Activated T-cell treated with anti-CD3 and anti-CD28 coated beads, Interleukin-2, amount 50 U/mL, for 24 hours (primary cell): Measurements from ENCODE around the gene DSCAM.

Experiments used
- DNase-seq: peaks from one replicate; pipeline ENCODE4 v3.0.0-alpha.2; 2020
- H3K27ac Mint-ChIP-seq: 2 replicates; pipeline ENCODE4 v1.8.0; 2020; ENCODE audit warnings: mild to moderate bottlenecking, mixed read lengths
- H3K27me3 Mint-ChIP-seq: 2 replicates; pipeline ENCODE4 v1.8.0; 2020; ENCODE audit warnings: mixed read lengths
- H3K36me3 Mint-ChIP-seq: 2 replicates; pipeline ENCODE4 v1.8.0; 2020; ENCODE audit warnings: low read depth, mixed read lengths
- H3K4me1 Mint-ChIP-seq: 2 replicates; pipeline ENCODE4 v1.8.0; 2020; ENCODE audit warnings: low read depth, mixed read lengths
- H3K4me3 Mint-ChIP-seq: 2 replicates; pipeline ENCODE4 v1.8.0; 2020; ENCODE audit warnings: mild to moderate bottlenecking, moderate library complexity, mixed read lengths
- H3K9me3 Mint-ChIP-seq: 2 replicates; pipeline ENCODE4 v1.8.0; 2020; ENCODE audit warnings: mixed read lengths

DSCAM gene

DNA sequence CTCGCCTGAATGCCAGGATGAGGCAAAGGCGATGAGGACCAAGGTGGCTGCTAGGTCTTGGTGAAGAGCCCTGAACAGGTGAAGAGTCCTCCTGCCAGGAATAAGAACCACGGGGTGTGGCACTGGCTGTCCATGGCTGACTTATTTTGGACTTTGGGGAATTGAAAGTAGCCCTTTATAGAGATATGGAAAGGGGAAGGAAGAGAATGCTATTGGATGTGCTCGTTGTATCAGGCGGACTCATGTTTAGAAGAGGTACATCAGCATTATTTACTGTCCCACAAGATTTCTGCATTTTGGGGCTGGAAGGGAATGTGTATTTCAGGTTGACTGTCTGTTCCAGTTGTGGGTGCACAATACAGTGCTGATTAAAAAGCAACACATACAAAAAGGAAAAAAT is 465.8 kb downstream of the DSCAM start:
- no peaks in the 10 kb centered on the region for H3K4me1 Mint-ChIP-seq
- no peak for DNase-seq
- H3K27me3 Mint-ChIP-seq, result no peaks in the 10 kb centered on the region
- no peaks in the 10 kb centered on the region for H3K36me3 Mint-ChIP-seq
- H3K27ac Mint-ChIP-seq, result no peak overlapping the region
- no peak overlapping the region for H3K4me3 Mint-ChIP-seq
- H3K9me3 Mint-ChIP-seq, result peaks cover 3% of the 10 kb centered on the region

- Mint-ChIP-seq H3K27ac (no peak overlapping the region), H3K9me3 (peaks cover 3% of the 10 kb centered on the region), H3K4me3 (no peak overlapping the region), H3K27me3 (no peaks in the 10 kb centered on the region), H3K4me1 (no peaks in the 10 kb centered on the region), H3K36me3 (no peaks in the 10 kb centered on the region)
- DNase-seq, result no peak
Observed at GRCh38 chr21:40379881-40380810, 466.8 kb downstream of the DSCAM start.

- Mint-ChIP-seq H3K4me3 (no peak overlapping the region), H3K27ac (no peak overlapping the region), H3K4me1 (no peaks in the 10 kb centered on the region), H3K27me3 (no peaks in the 10 kb centered on the region), H3K9me3 (peaks cover 3% of the 10 kb centered on the region), H3K36me3 (no peaks in the 10 kb centered on the region)
- no peak for DNase-seq
Observed at GRCh38 chr21:40377135-40377534, 469.8 kb downstream of the DSCAM start.

- H3K36me3 Mint-ChIP-seq, result no peaks in the 10 kb centered on the region
- no peaks in the 10 kb centered on the region for H3K27me3 Mint-ChIP-seq
- no peak for DNase-seq
- no peaks in the 10 kb centered on the region for H3K9me3 Mint-ChIP-seq
- no peaks in the 10 kb centered on the region for H3K4me1 Mint-ChIP-seq
- no peak overlapping the region for H3K4me3 Mint-ChIP-seq
- H3K27ac Mint-ChIP-seq, result no peak overlapping the region
Observed at GRCh38 chr21:40373761-40374160, 473.2 kb downstream of the DSCAM start.

GRCh38 chr21:40372506-40372905 is 474.5 kb downstream of the DSCAM start:
- no peak overlapping the region for H3K4me3 Mint-ChIP-seq
- H3K27me3 Mint-ChIP-seq, result no peaks in the 10 kb centered on the region
- no peaks in the 10 kb centered on the region for H3K4me1 Mint-ChIP-seq

GRCh38 chr21:40371329-40371728 is 475.6 kb downstream of the DSCAM start:
- Mint-ChIP-seq H3K27me3 (no peaks in the 10 kb centered on the region), H3K4me1 (no peaks in the 10 kb centered on the region), H3K4me3 (no peak overlapping the region), H3K36me3 (no peaks in the 10 kb centered on the region), H3K27ac (no peak overlapping the region), H3K9me3 (no peaks in the 10 kb centered on the region)
- DNase-seq, result no peak

More at GRCh38 chr21:40372506-40372905, 474.5 kb downstream of the DSCAM start:
- no peak overlapping the region for H3K27ac Mint-ChIP-seq
- DNase-seq, result no peak
- no peaks in the 10 kb centered on the region for H3K36me3 Mint-ChIP-seq
- H3K9me3 Mint-ChIP-seq, result no peaks in the 10 kb centered on the region

DNA sequence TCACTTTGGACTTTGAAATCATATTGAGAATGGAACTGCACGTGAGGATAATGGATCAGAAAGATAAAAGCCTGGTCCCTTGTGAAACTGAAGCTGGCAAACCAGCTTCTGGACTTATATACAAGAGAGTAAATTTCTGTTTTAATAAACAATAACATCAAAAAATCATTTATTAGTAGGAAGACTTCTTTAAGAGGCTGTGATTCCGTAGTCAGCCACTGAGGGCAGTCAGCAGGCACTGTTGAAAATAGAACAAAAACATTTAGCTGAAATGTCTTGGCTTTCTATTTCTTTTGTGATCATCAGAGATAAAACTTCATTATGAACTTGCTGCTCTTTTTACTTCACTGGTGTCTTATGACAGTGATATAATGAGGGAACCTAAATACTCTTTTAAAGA is 490.3 kb downstream of the DSCAM start:
- Mint-ChIP-seq H3K9me3 (peaks cover 2% of the 10 kb centered on the region), H3K4me1 (no peaks in the 10 kb centered on the region), H3K4me3 (no peak overlapping the region), H3K27ac (no peak overlapping the region), H3K36me3 (no peaks in the 10 kb centered on the region), H3K27me3 (no peaks in the 10 kb centered on the region)
- no peak for DNase-seq

GRCh38 chr21:40355076-40355475 is 491.9 kb downstream of the DSCAM start:
- H3K36me3 Mint-ChIP-seq, result no peaks in the 10 kb centered on the region
- peaks cover 2% of the 10 kb centered on the region for H3K9me3 Mint-ChIP-seq
- no peak for DNase-seq
- H3K4me3 Mint-ChIP-seq, result no peak overlapping the region
- no peaks in the 10 kb centered on the region for H3K4me1 Mint-ChIP-seq
- H3K27me3 Mint-ChIP-seq, result no peaks in the 10 kb centered on the region
- no peak overlapping the region for H3K27ac Mint-ChIP-seq

DNA sequence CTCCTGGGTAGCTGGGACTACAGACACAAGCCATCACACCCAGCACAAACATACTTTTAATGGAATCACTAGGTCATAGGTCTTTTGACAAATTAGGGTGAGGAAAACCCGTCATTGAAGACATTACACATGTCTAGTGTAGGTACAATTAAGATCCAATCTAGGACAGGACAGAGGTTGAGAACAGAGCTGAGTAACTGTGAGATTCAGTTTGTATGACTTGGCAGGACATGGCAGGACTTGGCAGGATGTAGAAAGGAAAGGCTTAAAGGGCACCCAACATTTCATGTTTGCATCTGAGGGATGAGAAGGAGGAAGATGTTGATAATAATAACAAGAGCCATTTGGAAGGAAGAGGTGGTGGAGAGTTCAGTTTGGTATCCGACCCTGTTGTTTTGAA is 496.0 kb downstream of the DSCAM start:
- H3K9me3 Mint-ChIP-seq, result peaks cover 2% of the 10 kb centered on the region
- no peaks in the 10 kb centered on the region for H3K36me3 Mint-ChIP-seq
- no peak for DNase-seq
- no peak overlapping the region for H3K4me3 Mint-ChIP-seq
- H3K27ac Mint-ChIP-seq, result no peak overlapping the region
- H3K27me3 Mint-ChIP-seq, result no peaks in the 10 kb centered on the region
- no peaks in the 10 kb centered on the region for H3K4me1 Mint-ChIP-seq

- Mint-ChIP-seq H3K4me1 (no peaks in the 10 kb centered on the region), H3K27me3 (no peaks in the 10 kb centered on the region), H3K4me3 (no peak overlapping the region), H3K27ac (no peak overlapping the region), H3K9me3 (peaks cover 2% of the 10 kb centered on the region), H3K36me3 (no peaks in the 10 kb centered on the region)
- DNase-seq, result no peak
Observed at GRCh38 chr21:40349591-40349990, 497.4 kb downstream of the DSCAM start.

DNA sequence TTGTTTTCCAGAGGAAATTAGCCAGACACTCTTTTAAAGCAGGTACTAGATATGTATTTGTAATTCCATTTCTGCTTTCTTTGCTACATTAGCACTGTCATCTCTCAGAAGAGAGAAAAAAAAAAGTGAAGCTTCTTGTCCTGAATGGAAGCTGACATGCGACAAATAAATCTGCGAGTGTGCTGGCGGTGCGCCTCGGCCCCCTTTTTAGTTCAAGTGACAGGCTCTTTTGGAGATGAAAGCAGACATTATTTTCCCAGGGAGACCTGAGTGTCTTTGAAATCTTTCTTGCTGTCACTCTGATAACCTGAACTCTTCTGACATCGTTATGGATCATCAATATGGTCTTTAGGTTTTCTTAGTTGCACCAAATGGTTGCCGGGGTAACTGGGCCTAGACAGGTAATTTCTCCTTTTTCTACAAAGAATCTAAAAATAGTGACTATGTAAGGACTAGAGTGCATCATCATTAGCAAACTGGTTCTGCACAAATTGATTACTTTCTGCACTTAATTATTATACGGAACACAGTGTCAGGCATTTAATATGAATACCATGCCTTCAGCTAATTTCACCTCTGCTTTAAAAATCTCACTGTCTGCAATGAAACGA is 501.1 kb downstream of the DSCAM start:
- no peak overlapping the region for H3K4me3 Mint-ChIP-seq
- no peak overlapping the region for H3K27ac Mint-ChIP-seq
- no peaks in the 10 kb centered on the region for H3K36me3 Mint-ChIP-seq
- peaks cover 2% of the 10 kb centered on the region for H3K9me3 Mint-ChIP-seq
- DNase-seq, result no peak
- no peaks in the 10 kb centered on the region for H3K27me3 Mint-ChIP-seq
- no peaks in the 10 kb centered on the region for H3K4me1 Mint-ChIP-seq

DNA sequence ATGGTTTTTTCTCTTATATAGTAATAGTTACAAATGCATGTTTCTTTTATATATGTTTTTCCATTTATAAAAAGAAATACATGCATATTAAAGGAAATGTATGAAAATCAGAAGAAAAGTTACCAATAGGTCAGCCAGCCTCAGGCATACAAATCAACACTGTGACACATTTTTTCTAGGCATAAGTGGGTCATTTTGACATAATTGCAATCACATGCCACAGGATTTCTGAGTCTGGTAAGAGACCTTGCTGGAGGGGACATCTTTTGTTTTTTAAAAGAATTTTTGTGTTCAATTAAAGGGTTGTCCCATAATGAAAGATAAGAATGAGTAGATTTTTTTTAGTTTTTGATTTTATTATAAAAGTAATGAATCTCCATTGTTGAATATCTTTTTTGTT is 506.6 kb downstream of the DSCAM start:
- H3K27me3 Mint-ChIP-seq, result no peaks in the 10 kb centered on the region
- no peaks in the 10 kb centered on the region for H3K36me3 Mint-ChIP-seq
- no peaks in the 10 kb centered on the region for H3K4me1 Mint-ChIP-seq
- no peak for DNase-seq
- H3K9me3 Mint-ChIP-seq, result peaks cover 2% of the 10 kb centered on the region
- H3K4me3 Mint-ChIP-seq, result no peak overlapping the region
- no peak overlapping the region for H3K27ac Mint-ChIP-seq

GRCh38 chr21:40339050-40339449 is 507.9 kb downstream of the DSCAM start:
- Mint-ChIP-seq H3K36me3 (no peaks in the 10 kb centered on the region), H3K27me3 (no peaks in the 10 kb centered on the region), H3K4me1 (no peaks in the 10 kb centered on the region), H3K27ac (no peak overlapping the region), H3K9me3 (peaks cover 6% of the 10 kb centered on the region), H3K4me3 (no peak overlapping the region)
- DNase-seq, result no peak

DNA sequence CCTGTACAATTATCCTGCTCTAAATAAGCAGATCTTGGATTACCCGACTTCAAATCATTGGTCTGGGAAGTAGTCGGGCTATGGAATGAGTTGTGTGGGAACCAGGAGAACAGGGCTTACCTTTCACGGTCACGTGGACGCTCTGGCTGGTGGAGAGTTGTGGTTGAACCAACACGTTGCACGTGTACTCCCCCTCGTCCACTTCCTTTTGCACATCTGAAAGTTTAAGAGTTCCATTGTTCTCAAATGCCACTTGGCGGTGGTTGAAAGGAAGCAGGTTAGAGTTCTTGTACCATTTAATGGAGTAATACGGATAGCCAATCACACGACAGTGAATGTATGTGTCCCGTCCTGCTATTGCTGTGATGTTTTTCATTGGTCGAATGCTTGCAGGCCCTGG is 509.0 kb downstream of the DSCAM start:
- no peaks in the 10 kb centered on the region for H3K27me3 Mint-ChIP-seq
- peaks cover 6% of the 10 kb centered on the region for H3K9me3 Mint-ChIP-seq
- no peak for DNase-seq
- H3K4me1 Mint-ChIP-seq, result no peaks in the 10 kb centered on the region
- no peak overlapping the region for H3K4me3 Mint-ChIP-seq
- no peak overlapping the region for H3K27ac Mint-ChIP-seq
- no peaks in the 10 kb centered on the region for H3K36me3 Mint-ChIP-seq

DNA sequence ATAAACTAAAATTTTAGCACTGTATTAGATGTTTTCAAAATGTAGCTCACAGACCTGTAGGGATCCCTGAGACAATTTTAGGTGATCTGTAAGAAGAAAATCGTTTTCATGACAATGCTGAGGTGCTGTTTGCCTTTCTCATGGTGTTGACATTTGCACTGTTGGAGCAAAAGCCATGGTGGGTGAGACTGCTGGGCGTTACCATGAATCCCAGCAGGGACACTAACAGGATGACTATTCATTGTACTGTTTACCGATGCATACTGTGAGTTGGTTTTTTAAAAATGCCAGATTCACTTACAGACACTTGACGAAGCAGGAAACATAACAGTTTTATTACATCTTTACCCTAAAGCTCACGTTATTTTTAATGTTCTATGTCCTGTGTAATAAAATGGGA is 511.3 kb downstream of the DSCAM start:
- H3K27me3 Mint-ChIP-seq, result no peaks in the 10 kb centered on the region
- peaks cover 6% of the 10 kb centered on the region for H3K9me3 Mint-ChIP-seq
- DNase-seq, result no peak
- H3K4me1 Mint-ChIP-seq, result no peaks in the 10 kb centered on the region
- no peak overlapping the region for H3K27ac Mint-ChIP-seq
- no peaks in the 10 kb centered on the region for H3K36me3 Mint-ChIP-seq
- H3K4me3 Mint-ChIP-seq, result no peak overlapping the region
